GM23338 (cell line): ENCODE results near the gene DCLK1. TPM values are rescaled to one million over a fixed set of nuclear protein-coding genes. Genes with fewer than 3 reads are reported as not detected.

Experiments
- ATAC-seq: fragments of 200-7000 bp; cut with Tn5 transposase; 3 replicates; pipeline ENCODE4 v1.9.1; 2020
- DNase-seq: peaks from one replicate; pipeline ENCODE4 v3.0.0-alpha.2; 2015; ENCODE audit warnings: low spot score
- H2AFZ ChIP-seq: fragments of 200-600 bp; sonication (generic); 2 replicates; pipeline ENCODE4 v1.8.0; 2016; ENCODE audit warnings: antibody characterized with exemption, mild to moderate bottlenecking, moderate library complexity
- H3F3A ChIP-seq: fragments of 200-600 bp; sonication (generic); replicated peaks from 2 replicates; pipeline ENCODE4 v1.8.0; 2017; ENCODE audit warnings: antibody characterized with exemption, mixed run types, low read depth
- H3K27ac ChIP-seq: fragments of 200-600 bp; sonication (generic); 2 replicates; pipeline ENCODE4 v1.6.1; 2016; ENCODE audit warnings: low read depth
- H3K27me3 ChIP-seq: fragments of 200-600 bp; sonication (generic); 2 replicates; pipeline ENCODE4 v1.8.0; 2016; ENCODE audit warnings: mild to moderate bottlenecking, mixed run types, moderate library complexity; ENCODE audit not compliant: insufficient read depth
- H3K36me3 ChIP-seq: fragments of 200-600 bp; sonication (generic); 2 replicates; pipeline ENCODE4 v1.8.0; 2016; ENCODE audit warnings: mild to moderate bottlenecking; ENCODE audit not compliant: insufficient read depth
- H3K4me1 ChIP-seq: fragments of 200-600 bp; sonication (generic); 2 replicates; pipeline ENCODE4 v1.8.0; 2016; ENCODE audit warnings: mild to moderate bottlenecking, moderate library complexity; ENCODE audit not compliant: insufficient read depth
- H3K4me2 ChIP-seq: fragments of 200-600 bp; sonication (generic); 2 replicates; pipeline ENCODE4 v1.7.1; 2017; ENCODE audit warnings: mixed run types
- H3K4me3 ChIP-seq: fragments of 200-600 bp; sonication (generic); 2 replicates; pipeline ENCODE4 v1.6.1; 2016; ENCODE audit warnings: mixed run types
- H3K79me2 ChIP-seq: fragments of 200-600 bp; sonication (generic); replicated peaks from 2 replicates; pipeline ENCODE4 v1.8.0; 2017; ENCODE audit warnings: mild to moderate bottlenecking; ENCODE audit not compliant: insufficient read depth
- H3K9me2 ChIP-seq: fragments of 200-600 bp; sonication (generic); 2 replicates; pipeline ENCODE4 v1.8.0; 2017; ENCODE audit not compliant: insufficient read depth
- H4K20me1 ChIP-seq: fragments of 200-600 bp; sonication (generic); replicated peaks from 2 replicates; pipeline ENCODE4 v1.8.0; 2017; ENCODE audit warnings: mild to moderate bottlenecking; ENCODE audit not compliant: insufficient read depth
- H3K27ac Mint-ChIP-seq: 2 replicates; pipeline ENCODE4 v1.8.0; 2020; ENCODE audit warnings: inconsistent platforms, mild to moderate bottlenecking, moderate library complexity, mixed read lengths
- H3K27me3 Mint-ChIP-seq: 3 replicates; pipeline ENCODE4 v1.8.0; 2022; ENCODE audit warnings: low read depth, mild to moderate bottlenecking, moderate library complexity, mixed read lengths, inconsistent platforms; ENCODE audit not compliant: insufficient read depth, poor library complexity
- H3K36me3 Mint-ChIP-seq: 3 replicates; pipeline ENCODE4 v1.8.0; 2021; ENCODE audit warnings: low read depth, mild to moderate bottlenecking, inconsistent platforms, moderate library complexity, mixed read lengths
- H3K4me1 Mint-ChIP-seq: 3 replicates; pipeline ENCODE4 v1.8.0; 2020; ENCODE audit warnings: mild to moderate bottlenecking, inconsistent platforms, mixed read lengths
- H3K4me3 Mint-ChIP-seq: 3 replicates; pipeline ENCODE4 v1.8.0; 2021; ENCODE audit warnings: moderate library complexity, mild to moderate bottlenecking, inconsistent platforms, mixed read lengths
- H3K9me3 Mint-ChIP-seq: 3 replicates; pipeline ENCODE4 v1.8.0; 2020; ENCODE audit warnings: moderate library complexity, mild to moderate bottlenecking, inconsistent platforms, mixed read lengths
- CREB1 ChIP-seq: fragments of 250-450 bp; sonication (Bioruptor Pico); IDR thresholded peaks from 2 replicates; pipeline ENCODE4 v1.5.0; 2020; ENCODE audit warnings: low read depth, mild to moderate bottlenecking, moderate library complexity
- CTCF ChIP-seq, 2 experiments: fragments of 200-600 bp in 1 of 2; sonication (generic) in 1 of 2; conservative IDR thresholded peaks; 2 replicates each; pipeline versions ENCODE4 v1.5.1 to v1.6.1; 2016 to 2017; ENCODE audit warnings: antibody characterized with exemption in 2 of 2, low read depth in 2 of 2, mild to moderate bottlenecking in 2 of 2, moderate library complexity in 1 of 2
- ETS1 ChIP-seq: IDR thresholded peaks from 2 replicates; pipeline ENCODE4 v1.6.1; 2016; ENCODE audit warnings: antibody characterized with exemption
- EZH2 ChIP-seq: fragments of 200-600 bp; sonication (generic); IDR thresholded peaks from one replicate; pipeline ENCODE4 v1.8.0; 2017; ENCODE audit warnings: antibody characterized with exemption, mild to moderate bottlenecking, low read depth; ENCODE audit not compliant: unreplicated experiment
- EZH2phosphoT487 ChIP-seq: fragments of 200-600 bp; sonication (generic); IDR thresholded peaks from one replicate; pipeline ENCODE4 v1.8.1; 2018; ENCODE audit warnings: antibody characterized with exemption; ENCODE audit not compliant: unreplicated experiment
- JUNB ChIP-seq: IDR thresholded peaks from one replicate; pipeline ENCODE4 v1.6.1; 2016; ENCODE audit warnings: antibody characterized with exemption; ENCODE audit not compliant: unreplicated experiment
- NANOG ChIP-seq: IDR thresholded peaks from 2 replicates; pipeline ENCODE4 v1.6.1; 2016; ENCODE audit warnings: antibody characterized with exemption, borderline replicate concordance
- POLR2AphosphoS5 ChIP-seq: IDR thresholded peaks from 2 replicates; pipeline ENCODE4 v1.6.1; 2016; ENCODE audit warnings: antibody characterized with exemption, low read depth
- REST ChIP-seq: IDR thresholded peaks from one replicate; pipeline ENCODE4 v1.6.1; 2018; ENCODE audit warnings: antibody characterized with exemption; ENCODE audit not compliant: unreplicated experiment
- STAT1 ChIP-seq: IDR thresholded peaks from one replicate; pipeline ENCODE4 v1.6.1; 2016; ENCODE audit warnings: antibody characterized with exemption; ENCODE audit not compliant: unreplicated experiment
- ZNF114 ChIP-seq: fragments of 250-450 bp; sonication (Bioruptor Pico); IDR thresholded peaks from 2 replicates; pipeline ENCODE4 v1.5.0; 2020; ENCODE audit warnings: mild to moderate bottlenecking, moderate library complexity
- ZNF331 ChIP-seq: fragments of 250-450 bp; sonication (Bioruptor Pico); IDR thresholded peaks from 2 replicates; pipeline ENCODE4 v1.5.0; 2020; ENCODE audit warnings: low read depth, mild to moderate bottlenecking, moderate library complexity
- ZNF462 ChIP-seq: fragments of 250-450 bp; sonication (Bioruptor Pico); IDR thresholded peaks from 2 replicates; pipeline ENCODE4 v1.5.0; 2020; ENCODE audit warnings: mild to moderate bottlenecking, moderate library complexity
- polyA plus RNA-seq: library from polyadenylated mRNA; unstranded; fragments of >200 nt; fragmentation: Nextera tagmentation; extraction: Ambion mirVana; gene quantifications from 2 replicates; pipeline ENCODE4 v1.2.1, GENCODE V29; 2016
- total RNA-seq: library from RNA; depleted of rRNA; stranded (reverse); fragments of >200 nt; shearing (Covaris generic); gene quantifications from 2 replicates; pipeline ENCODE4 v1.2.3, GENCODE V29; 2014

The DCLK1 gene
- total and polyA plus RNA-seq, 2 experiments from 2014 or later, result 13.1 to 57.7 TPM

- no peak overlapping the region for H3K4me3 ChIP-seq
- H3K4me3 Mint-ChIP-seq, result no peak overlapping the region
- no peaks in the 10 kb centered on the region for H4K20me1 ChIP-seq
- no peaks in the 10 kb centered on the region for H3K36me3 ChIP-seq
- H3K4me2 ChIP-seq, result no peak overlapping the region
- no peaks in the 10 kb centered on the region for H3K27me3 ChIP-seq
- no peak overlapping the region for H3K27ac Mint-ChIP-seq
- TF ChIP-seq ZNF462 (CRISPR knock-in tag), result no peak
- TF ChIP-seq CREB1 (CRISPR knock-in tag), result no peak
- no peak for TF ChIP-seq ETS1
- TF ChIP-seq EZH2phosphoT487, result no peak
- TF ChIP-seq CTCF (conservative IDR thresholded peaks at IDR 0.05; ENCODE audit: low read depth in 2 of 2), result no peak
- no peak for TF ChIP-seq STAT1
- TF ChIP-seq ZNF114 (CRISPR knock-in tag), result no peak
- TF ChIP-seq ZNF331 (CRISPR knock-in tag), result no peak
- no peak for TF ChIP-seq NANOG
- no peak for TF ChIP-seq POLR2AphosphoS5
- TF ChIP-seq REST, result no peak
- no peak for TF ChIP-seq EZH2
- TF ChIP-seq JUNB, result no peak
- H3K9me3 Mint-ChIP-seq, result no peaks in the 10 kb centered on the region
- no peaks in the 10 kb centered on the region for H3K36me3 Mint-ChIP-seq
- DNase-seq (no peak), ATAC-seq (no peak)
- H2AFZ ChIP-seq, result no peak overlapping the region
- H3K4me1 Mint-ChIP-seq, result peaks cover 11% of the 10 kb centered on the region
- no peaks in the 10 kb centered on the region for H3K79me2 ChIP-seq
- H3K9me2 ChIP-seq, result peaks cover 29% of the 10 kb centered on the region
- H3K4me1 ChIP-seq, result 0 out of 2 replicates have a peak, but pooled peaks cover 12% of the 10 kb centered on the region
- H3F3A ChIP-seq, result no peaks in the 10 kb centered on the region
- no peak overlapping the region for H3K27ac ChIP-seq
- peaks cover 1% of the 10 kb centered on the region for H3K27me3 Mint-ChIP-seq
Observed at GRCh38 chr13:35884211-35884760, 246.9 kb downstream of the DCLK1 start.
